ENCODE measurements around the gene GART.
"Not testable (repeated sequence)": the region's sequence is repeated elsewhere in the genome, so short reads cannot be mapped to it uniquely, and the experiment has no call there.

The GART gene

GRCh38 chr21:33578214-33578613 is 36.3 kb upstream of the GART start:
- no peak overlapping the region for H3K4me3 ChIP-seq (ENCODE audit: low read length)
- peak; percentile 46 for DNase-seq (ENCODE audit: low read depth)
- TF ChIP-seq CTCF (conservative IDR thresholded peaks at IDR 0.05; ENCODE audit: low read depth, low read length): no peak

DNA sequence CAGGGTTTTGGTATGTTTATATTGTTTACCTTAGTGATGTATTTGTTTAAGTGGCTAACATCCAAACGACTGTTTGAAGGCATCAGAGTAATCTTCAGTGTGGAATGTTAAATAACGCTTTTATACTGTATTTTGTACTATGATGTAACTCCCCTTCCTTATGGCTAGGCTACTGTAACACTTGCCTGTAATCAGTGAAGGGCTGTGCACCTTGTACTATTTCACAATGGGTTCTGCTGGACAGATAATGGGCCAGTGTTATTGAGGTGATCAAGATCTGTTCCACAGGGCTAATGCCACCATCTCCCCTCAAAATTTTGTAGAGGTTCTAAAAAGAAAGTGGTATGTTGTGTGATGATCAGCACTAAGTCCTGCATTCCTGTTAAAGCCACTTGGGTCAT is 34.8 kb upstream of the GART start:
- not testable (repeated sequence) for H3K4me3 ChIP-seq (ENCODE audit: low read length); DNase-seq (ENCODE audit: low read depth)

GRCh38 chr21:33572350-33572749 is 30.4 kb upstream of the GART start:
- no peak overlapping the region for H3K4me3 ChIP-seq (ENCODE audit: low read length)
- no peak for TF ChIP-seq CTCF (conservative IDR thresholded peaks at IDR 0.05; ENCODE audit: low read depth, low read length)
- no peak for DNase-seq (ENCODE audit: low read depth)

- no peak overlapping the region for H3K4me3 ChIP-seq (ENCODE audit: low read length)
- no peak for DNase-seq (ENCODE audit: low read depth)
- no peak for TF ChIP-seq CTCF (conservative IDR thresholded peaks at IDR 0.05; ENCODE audit: low read depth, low read length)
Observed at GRCh38 chr21:33569991-33570390, 28.1 kb upstream of the GART start.

- DNase-seq (ENCODE audit: low read depth): no peak
- H3K4me3 ChIP-seq (ENCODE audit: low read length): no peak overlapping the region
- TF ChIP-seq CTCF (conservative IDR thresholded peaks at IDR 0.05; ENCODE audit: low read depth, low read length): no peak
Observed at GRCh38 chr21:33568448-33568847, 26.5 kb upstream of the GART start.

DNA sequence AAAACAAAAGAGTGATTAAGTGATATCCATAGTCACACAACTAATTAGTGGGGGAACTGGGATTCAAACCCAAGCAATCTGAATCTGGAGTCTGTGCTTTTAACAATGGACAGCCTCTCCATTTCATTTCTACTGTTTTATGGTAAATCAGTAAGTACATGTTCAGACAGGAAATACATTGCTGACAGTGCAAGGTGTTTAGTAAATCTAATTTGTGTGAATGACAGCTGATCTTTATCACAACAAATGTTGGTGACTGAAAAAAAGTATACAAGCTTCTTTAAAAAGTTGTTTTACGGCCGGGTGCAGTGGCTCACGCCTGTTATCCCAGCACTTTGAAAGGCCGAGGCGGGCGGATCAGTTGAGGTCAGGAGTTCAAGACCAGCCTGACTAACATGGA is 26.0 kb upstream of the GART start:
- no peak for TF ChIP-seq CTCF (conservative IDR thresholded peaks at IDR 0.05; ENCODE audit: low read depth, low read length)
- no peak overlapping the region for H3K4me3 ChIP-seq (ENCODE audit: low read length)
- DNase-seq (ENCODE audit: low read depth): no peak

DNA sequence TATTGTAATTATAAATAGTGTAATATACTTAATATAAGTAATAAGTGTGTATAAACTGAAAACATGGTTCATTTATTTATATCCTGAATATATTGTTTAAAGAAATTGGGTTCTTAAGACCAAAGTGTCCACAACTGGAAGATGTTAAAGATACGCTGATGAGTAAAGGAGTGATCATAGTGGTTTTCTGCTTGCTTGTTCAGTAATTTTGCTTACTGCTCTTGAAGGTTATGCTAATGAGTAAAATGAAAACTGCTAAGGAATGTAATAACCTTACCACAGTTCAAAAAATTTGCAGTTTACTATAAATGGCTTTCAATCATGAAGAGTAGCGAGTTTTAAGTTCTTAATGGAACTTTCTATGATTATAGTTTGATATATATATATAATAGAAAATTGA is 24.6 kb upstream of the GART start:
- no peak for TF ChIP-seq CTCF (conservative IDR thresholded peaks at IDR 0.05; ENCODE audit: low read depth, low read length)
- no peak overlapping the region for H3K4me3 ChIP-seq (ENCODE audit: low read length)
- DNase-seq (ENCODE audit: low read depth): no peak

- no peak for TF ChIP-seq CTCF (conservative IDR thresholded peaks at IDR 0.05; ENCODE audit: low read depth, low read length)
- DNase-seq (ENCODE audit: low read depth): no peak
- no peak overlapping the region for H3K4me3 ChIP-seq (ENCODE audit: low read length)
Observed at GRCh38 chr21:33562389-33562788, 20.5 kb upstream of the GART start.

Measured in retinal pigment epithelial cell (primary cell).